IPS DF 19.7 (cell line): ENCODE data around the gene PACS1.
"Not testable (repeated sequence)": the region's sequence is repeated elsewhere in the genome, so short reads cannot be mapped to it uniquely, and the experiment has no call there.

ENCODE experiments used
- DNase-seq: peaks from one replicate; pipeline ENCODE4 v3.0.0-alpha.2; 2013; ENCODE audit warnings: low read depth, low spot score

The PACS1 gene

DNA sequence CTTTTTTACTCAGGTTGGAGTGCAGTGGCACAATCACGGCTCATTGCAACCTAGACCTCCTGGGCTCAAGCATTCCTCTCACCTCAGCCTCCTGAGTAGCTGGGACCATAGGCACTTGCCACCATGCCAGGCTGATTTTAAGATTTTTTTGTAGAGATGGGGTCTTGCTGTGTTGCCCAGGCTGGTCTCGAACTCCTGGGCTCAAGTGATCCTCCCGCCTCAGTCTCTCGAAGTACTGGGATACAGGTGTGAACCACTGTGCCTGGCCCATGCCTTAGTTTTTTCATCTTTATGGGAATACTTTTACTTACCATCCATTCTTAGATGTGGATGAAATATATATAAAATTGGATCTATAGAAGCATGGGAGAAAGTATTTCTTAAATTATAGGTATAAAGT, 5.2 kb downstream of the PACS1 start:
- DNase-seq, result no peak

DNA sequence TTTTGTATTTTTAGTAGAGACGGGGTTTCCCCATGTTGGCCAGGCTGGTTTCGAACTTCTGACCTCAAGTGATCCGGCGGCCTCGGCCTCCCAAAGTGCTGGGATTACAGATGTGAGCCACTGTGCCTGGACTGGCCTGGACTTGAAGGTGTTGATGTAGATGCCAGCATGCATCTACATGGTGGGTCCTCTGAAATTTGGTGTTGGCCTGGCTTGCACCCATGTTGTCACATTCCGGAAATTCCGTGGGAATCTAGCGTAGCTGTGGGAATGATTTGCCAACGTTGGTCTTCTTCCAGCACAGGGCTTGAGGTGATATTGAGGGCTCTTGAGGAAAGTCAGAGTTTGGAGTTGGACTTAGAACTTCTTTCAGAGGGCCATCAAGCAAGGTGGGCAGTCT, 6.5 kb downstream of the PACS1 start:
- DNase-seq, result no peak

DNA sequence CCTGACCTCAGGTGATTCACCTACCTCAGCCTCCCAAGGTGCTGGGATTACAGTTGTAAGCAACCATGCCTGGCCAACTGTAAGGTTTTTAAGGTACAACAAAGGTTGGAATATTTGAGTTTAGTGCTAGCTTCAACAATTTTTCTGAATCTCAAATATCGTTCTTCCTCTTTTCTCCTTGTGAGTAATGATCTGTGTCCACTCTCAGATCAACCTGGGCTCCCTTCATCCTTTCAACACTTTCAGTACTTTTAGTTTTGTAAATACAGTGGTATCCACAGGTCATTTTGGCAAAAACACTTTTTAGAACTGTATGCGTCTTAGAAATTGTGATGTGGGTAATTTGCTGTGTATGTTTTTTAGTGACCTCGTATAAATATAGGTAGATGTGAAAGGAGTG, 7.9 kb downstream of the PACS1 start:
- no peak for DNase-seq

DNA sequence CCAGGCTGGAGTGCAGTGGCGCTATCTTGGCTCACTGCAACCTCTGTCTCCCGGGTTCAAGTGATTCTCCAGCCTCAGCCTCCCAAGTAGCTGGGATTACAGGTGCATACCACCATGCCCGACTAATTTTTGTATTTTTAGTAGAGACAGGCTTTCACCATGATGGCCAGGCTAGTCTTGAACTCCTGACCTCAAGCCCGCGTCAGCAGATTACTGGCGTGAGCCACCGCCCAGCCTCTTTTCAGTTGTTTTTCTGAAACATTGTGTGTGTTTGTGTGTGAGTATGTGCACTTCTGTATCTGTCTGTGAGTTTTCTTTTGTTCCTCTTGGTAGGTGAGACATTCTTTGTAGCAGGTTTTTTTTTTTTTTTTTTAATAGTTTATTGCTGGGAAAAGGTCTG, 8.9 kb downstream of the PACS1 start:
- DNase-seq, result not testable (repeated sequence)

DNA sequence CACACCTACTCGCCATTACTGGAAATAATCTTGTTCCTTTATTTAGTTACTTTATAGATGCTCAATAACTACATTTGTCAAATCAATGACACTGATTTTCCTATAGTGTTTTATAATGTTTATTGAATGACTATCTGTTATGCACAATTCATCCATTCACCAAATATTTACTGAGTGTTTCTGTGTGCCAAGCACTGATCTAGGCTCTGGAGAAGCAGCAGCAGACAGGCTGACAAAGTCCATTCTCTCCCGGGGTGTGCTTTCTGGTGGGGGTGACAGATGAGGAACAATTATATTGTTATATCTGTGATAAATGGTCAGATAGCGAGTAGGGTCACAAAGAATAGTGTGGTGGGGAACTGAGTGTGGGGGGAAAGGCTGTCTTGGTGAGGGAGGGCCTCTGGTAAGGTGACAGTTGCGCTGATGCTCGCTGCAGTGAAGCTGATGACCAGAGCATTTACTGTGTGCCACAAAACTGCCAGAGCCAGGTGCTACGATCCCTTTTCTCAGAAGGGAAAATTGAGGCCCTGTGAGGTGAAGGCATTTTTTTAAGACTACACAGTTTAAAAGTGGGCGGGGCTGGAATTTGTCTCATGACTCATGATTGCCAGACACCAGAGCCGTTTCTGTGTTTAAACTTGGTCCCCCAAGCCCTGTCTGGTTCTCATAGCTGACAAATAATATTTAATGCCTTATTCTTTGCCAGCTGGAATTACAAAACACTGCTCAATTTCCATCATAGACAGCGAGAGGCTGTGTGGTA, 10.2 kb downstream of the PACS1 start:
- no peak for DNase-seq

DNA sequence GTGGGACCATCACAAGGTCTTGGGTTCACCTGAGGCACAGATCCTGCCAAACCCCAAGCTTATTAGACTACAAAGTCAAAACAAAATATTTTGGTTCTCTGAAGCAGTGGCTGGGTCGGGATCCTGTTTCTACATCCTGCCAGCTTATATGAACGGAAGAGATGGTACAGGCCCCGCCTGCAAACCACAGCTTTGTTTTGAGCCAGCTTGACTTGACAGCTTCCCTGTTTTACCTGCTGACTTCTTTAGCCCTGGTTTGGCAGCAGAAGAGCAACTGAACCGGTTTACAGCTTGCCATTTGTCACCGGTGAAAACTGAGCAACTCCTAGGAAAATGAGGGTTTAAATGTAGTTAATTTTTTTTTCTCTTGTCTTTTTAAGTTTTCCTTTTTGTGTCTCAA, 11.4 kb downstream of the PACS1 start:
- no peak for DNase-seq

DNA sequence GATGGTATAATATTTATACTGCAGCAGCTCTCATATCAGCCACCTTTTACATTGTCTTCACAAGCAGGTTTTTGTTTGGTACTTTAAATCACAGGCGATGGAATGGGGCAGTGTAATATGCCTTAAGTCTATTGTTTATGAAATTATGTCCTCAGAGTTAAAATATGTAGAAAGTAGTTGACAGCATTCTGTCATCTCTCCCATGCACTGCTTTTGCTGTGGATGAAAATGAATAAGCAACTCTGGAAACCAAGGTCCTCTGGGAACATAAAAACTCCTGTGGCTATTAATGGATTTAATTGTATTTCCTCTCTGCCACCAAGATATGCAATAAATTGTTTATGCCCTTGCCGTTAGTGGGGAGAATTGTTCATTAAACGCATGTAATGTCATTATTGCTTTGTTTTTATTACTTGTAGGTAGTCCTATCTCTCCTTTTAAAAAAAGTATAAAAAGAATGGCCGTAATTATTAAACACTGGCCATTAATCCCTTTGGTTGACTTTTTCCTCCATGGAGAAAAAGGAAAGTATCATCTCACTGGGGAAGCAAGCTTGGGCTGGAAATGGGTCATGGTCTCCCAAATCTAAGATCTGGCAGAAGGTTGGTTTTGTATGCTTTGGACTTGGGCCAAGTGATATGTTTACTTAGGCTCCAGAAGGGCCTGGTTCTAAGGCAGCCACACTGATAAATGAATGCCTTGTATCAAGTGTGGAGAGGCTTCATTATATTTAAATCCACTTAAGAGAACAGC, 13.1 kb downstream of the PACS1 start:
- DNase-seq, result no peak

DNA sequence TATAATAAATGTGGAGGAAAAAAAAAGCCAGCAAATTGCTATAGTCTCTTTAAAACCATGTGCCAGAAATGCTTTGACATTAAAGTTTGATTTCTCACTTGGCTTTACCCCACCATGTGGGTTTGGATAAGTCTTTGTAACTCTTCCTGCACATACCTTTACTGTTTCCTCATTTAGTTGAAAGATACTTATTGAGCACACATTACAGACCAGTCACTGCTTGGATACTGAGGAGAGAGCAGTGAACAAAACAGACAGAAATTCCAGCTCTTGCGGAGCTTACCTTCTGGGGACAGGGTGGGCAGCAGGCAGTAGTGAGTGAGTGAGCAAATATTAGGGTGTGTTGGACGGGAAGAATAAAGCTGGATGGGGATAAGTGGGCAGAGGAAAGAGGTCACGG, 13.7 kb downstream of the PACS1 start:
- DNase-seq, result no peak

DNA sequence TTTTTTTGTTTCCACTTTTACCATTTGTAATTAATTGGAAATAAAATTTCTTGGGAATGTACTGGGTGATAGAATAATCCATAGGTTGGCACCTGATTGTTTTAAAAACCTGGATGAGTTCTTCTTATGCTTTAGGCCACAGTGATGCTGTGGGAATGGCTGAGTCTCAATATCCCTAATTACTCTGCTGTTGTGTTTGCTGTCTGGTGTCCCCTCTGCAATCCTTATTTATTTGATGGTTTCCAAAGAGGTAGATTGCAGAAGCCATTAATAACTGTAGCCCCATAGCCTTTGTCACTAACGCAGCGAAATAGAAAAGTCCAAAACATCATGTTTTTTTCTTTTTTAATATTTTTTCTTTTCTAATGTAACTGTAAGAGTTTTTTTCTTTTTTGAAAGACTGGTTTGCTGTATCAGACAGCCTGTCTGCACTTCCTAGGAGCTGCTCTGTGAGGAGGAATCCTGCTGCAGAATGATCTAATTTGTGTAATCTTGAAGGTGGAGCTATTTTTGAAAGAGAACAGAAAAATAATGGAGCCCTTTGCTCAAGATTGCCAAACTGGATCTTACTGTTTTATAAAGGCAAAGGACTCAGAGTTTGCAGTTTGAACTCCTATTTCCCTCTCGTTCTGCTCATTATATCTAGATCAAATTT, 14.9 kb downstream of the PACS1 start:
- DNase-seq, result no peak

DNA sequence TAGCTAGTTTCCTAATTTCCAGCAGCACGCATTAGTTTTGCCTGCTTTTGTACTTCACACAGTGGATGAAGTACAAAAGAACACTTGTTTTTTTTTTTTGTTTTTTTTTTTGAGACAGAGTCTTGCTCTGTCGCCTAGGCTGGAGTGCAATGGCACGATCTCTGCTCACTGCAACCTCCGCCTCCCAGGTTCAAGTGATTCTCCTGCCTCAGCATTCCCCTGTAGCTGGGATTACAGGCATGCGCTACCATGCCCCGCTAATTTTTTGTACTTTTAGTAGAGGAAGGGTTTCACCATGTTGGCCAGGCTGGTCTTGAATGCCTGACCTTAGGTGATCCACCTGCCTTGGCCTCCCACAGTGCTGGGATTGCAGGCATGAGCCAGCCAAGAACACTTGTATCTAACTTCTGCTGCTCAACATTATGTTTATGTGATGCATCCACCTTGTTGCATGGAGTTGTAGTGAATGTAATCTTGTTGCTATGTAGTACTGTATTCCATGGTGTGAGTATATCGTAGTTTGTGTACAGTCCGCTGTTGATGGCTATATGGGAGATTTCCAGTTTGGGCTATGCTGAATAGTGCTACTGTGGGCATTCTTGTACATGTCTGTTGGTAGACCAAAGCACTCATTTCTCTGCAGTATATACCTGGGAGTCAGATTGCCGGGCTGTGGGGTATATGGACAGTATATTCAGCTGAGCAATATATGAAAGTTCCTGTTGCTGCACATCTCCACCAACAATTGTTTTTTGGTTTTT, 17.3 kb downstream of the PACS1 start:
- no peak for DNase-seq

DNA sequence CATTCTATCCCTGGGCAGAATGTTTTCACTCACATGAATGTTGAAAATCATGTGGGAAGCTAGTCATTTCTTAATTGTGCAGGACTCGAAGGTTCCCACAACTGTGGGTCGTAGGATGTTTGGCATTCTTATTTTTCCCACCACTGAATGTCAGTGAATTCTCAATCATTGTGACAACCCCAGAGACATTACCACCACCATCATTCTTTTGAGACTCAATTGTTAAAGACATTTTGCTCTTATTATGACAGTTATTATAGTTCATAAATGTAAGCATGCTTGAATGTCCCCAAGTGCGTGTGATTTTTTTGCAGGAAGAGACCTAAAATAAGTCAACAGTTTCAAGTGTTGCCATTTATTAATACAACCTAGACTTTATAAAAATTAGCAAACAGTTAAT, 19.0 kb downstream of the PACS1 start:
- no peak for DNase-seq

DNA sequence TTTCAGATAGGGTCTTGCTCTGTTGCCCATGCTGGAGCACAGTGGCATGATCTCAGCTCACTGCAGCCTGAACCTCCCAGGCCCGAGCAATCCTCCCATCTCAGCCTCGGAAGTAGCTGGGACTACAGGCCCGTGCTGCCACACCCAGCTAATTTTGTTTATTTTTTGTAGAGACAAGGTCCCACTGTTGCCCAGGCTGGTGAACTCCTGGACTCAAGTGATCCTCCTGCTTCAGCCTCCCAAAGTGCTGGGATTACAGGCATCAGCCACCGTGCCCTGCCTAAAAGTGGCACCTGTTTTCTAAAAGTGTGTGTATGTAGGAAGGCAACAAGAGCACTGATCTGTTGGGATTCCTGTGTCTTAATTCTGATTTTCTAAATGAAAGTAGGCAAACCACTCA, 20.2 kb downstream of the PACS1 start:
- DNase-seq, result no peak

DNA sequence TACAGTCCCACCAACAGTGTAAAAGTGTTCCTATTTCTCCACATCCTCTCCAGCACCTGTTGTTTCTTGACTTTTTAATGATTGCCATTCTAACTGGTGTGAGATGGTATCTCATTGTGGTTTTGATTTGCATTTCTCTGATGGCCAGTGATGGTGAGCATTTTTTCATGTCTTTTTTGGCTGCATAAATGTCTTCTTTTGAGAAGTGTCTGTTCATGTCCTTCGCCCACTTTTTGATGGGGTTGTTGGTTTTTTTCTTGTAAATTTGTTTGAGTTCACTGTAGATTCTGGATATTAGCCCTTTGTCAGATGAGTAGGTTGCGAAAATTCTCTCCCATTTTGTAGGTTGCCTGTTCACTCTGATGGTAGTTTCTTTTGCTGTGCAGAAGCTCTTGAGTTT, 22.1 kb downstream of the PACS1 start:
- DNase-seq, result not testable (repeated sequence)

DNA sequence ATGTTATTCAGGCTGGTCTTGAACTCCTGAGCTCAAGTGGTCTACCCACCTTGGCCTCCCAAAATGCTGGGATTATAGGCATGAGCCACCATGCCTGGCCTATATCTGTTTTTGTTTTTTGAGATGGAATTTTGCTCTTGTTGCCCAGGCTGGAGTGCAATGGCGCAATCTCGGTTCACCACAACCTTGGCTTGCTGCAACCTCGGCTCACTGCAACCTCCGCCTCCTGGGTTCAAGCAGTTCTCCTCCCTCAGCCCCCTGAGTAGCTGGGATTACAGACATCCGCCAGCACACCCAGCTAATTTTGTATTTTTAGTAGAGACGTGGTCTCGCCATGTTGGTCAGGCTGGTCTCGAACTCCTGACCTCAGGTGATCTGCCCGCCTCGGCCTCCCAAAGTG, 29.7 kb downstream of the PACS1 start:
- DNase-seq, result not testable (repeated sequence)

DNA sequence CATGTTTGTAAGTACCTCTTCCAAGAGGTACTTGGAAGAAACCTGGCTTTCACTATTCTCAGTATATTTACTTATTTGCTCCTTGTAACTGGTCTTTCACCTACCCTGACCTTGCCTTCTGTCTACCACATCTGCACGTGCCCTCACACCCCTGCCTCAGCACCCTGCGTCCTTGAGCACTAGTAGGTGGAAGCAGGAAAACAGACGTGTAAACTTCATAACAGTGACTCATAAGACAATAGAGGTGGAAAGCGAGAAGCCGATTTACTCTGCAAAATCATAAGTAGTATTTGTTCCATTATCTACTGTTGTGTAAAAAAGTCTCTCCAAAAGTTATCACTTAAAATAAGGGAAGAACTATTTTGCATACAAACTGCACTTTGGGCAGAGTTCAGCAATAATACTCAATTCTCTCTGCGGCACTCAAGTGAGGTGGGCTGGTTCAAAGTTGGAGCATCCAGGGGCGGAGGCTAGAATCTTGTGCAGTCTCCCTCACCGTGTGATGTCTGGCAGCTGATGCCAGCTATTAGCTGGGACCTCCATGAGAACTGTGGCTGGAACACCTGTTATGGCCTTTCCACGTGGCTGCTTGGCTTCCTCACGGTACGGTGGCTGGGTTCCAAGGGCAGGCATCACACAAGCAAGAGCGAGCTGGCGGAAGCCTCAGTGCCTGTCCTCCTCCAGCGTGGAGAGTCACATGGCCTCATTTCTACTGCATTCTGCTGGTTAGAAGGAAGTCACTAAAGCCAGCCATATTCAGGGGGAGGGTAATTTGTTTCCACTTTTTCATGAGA, 30.4 kb downstream of the PACS1 start:
- DNase-seq, result no peak

DNA sequence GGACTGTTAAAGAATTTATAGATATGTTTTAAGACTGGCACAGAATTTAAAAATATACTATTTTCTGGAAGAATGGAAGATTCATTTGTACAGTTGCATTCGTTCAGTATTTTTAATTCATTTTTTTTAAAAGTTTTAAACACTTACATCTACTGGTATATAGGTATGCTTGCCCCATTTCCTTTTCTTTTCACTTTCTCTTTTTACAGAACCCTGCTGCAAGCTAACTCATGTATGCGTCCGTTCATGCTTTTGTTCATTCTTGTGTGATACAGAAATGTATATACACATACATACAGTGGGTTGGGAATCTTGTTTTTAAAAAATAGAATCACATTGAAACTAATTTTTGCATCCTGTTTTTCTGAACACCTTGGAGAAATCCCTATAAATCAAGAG, 31.0 kb downstream of the PACS1 start:
- DNase-seq, result no peak

DNA sequence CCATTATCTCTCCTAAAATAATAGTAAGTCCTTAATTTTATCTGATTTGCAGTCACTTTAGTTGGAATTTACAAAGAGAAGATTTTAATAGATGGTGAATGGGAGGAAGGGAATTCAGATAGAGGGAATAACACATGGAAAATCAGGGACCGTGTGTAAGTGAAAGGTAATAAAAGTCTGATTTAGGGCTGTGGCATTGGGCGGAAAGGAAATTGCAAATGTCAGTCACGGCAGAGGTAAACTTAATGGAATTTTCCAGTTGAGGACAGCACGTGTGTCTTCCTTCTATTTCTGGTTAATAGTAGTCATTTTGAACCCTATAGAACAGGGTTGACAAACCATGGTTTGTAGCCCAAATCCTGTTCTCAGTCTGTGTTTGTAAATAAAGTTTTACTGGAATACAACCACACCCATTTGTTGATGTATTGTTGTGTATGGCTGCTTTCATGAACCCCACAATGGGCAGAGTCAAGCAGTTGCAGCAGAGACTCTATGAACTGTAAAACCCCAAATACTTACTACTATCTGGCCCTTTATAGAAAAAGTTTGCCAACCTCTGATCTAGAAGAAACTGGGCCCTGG, 34.1 kb downstream of the PACS1 start:
- no peak for DNase-seq

DNA sequence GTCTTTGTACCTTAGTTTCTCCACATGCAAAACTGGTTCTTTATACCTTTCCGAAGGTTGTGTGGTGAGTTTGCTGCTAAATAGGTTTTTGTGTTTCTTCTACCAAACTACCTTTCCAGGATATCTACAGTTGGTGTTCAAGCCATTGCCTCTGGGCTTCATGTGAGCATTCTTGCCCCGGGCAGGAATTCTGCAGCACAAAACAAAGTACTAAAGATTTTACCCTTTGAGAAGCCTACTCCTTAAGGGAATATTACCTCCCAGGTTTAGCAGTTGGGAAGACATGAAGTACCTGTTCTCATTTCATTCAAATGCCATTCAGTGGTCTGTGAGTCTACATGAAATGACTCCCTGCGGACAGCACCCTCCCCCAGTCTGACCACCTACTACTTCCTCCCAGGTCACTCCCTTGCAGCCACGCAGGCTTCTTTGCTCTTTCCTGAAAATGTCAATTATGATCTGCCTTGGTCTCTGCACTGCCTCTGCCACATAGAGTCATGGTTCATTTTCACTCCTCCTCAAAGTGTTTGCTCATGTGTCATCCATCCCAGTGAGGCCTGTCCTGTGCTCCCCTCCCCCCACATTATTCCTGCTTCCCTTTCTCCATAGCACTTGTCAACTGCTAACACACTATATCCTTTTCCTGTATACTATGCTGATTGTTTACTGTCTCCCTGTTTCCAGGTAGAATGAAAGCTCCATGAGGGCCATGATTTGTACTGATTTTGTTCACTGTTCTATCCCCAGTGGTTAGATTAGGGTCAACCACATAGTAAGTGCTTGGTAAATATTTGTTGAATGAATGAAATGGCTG, 36.9 kb downstream of the PACS1 start:
- DNase-seq, result no peak

DNA sequence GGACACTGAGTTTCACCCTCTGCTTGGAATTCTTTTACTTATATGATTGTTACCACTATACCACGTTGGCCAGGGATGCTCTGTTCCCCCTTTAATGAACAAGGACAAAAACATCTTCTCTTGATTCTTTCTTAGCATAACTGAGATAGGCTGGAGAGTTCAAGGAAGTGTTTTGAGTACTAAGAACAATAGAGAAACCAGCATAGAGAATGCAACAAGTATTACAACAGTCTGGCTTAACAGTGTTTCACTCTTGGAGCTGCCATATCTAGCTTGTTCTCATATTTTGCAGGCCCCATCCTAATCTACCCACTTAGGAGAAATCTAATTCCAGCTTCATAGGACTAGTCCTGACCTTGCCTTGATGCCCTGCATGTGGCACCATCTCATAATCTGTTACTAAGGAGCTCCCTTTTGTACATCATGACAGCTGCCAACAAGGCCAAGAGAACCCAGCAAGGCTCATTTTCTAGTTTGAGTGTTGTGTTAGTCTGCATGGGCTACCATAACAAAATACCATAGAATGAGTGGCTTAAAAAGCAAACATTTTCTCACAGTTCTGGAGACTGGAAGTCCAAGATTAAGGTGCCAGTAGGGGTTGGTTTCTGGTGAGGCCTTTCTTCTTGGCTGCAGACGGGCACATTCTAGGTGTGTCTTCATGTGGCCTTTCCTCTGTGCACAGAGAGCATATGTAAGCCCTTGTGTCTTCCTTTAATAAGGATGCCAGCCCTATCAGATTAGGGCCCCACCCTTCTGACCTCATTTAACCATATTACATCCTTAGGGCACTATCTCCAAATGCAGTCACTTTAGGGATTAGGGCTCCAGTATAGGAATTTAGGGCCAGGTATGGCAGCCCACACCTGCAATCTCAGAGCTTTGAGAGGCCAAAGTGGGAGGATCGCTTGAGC, 37.8 kb downstream of the PACS1 start:
- no peak for DNase-seq
